ENCODE results near the gene CDK11B. TPM values are rescaled to one million over a fixed set of nuclear protein-coding genes. Genes with fewer than 3 reads are reported as not detected.

Gene CDK11B
- polyA plus RNA-seq, 1 experiment, result 6.3 TPM

DNA sequence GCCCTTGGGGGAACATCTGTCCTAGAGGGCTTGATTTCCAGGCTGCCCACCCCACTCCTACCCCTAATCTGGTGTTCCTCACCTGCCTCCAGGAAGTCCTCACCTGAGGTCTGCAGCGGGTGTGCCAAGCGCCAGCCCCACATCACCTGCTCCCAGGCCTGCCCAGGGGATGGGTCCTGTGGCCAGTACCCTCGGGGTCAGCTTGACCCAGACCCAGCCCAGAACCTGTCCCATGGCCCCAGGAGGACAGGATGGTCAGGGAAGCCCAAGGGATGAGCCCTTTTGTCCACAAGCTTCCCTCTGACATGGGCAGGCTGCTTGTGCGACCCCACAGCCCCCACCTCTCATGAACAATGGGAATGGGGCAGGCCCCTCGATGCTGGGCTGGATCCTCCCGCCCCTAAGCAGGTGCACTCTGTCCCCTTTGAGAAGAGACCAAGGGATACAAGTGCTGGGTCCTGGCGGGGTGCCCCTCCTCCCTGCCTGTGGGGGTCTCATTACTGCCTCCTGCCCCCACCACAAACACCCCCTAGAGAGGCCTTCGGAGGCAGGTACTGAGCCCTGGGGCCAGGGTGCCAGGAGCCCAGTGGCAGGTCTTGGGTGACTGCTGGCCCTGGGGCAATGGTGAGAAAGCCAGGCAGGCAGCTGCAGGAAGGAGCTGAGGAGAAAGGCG is 40.3 kb downstream of the CDK11B start:
- TF ChIP-seq, protein P1, sequence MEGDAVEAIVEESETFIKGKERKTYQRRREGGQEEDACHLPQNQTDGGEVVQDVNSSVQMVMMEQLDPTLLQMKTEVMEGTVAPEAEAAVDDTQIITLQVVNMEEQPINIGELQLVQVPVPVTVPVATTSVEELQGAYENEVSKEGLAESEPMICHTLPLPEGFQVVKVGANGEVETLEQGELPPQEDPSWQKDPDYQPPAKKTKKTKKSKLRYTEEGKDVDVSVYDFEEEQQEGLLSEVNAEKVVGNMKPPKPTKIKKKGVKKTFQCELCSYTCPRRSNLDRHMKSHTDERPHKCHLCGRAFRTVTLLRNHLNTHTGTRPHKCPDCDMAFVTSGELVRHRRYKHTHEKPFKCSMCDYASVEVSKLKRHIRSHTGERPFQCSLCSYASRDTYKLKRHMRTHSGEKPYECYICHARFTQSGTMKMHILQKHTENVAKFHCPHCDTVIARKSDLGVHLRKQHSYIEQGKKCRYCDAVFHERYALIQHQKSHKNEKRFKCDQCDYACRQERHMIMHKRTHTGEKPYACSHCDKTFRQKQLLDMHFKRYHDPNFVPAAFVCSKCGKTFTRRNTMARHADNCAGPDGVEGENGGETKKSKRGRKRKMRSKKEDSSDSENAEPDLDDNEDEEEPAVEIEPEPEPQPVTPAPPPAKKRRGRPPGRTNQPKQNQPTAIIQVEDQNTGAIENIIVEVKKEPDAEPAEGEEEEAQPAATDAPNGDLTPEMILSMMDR (IDR thresholded peaks at IDR 0.05; ENCODE audit: insufficient read depth, low read depth, low read length), result no peak
- peaks cover 11% of the 10 kb centered on the region for H3K36me3 ChIP-seq (ENCODE audit: control insufficient read depth, insufficient read depth, low read length)
- H3K27me3 ChIP-seq (ENCODE audit: control insufficient read depth, insufficient read depth, low read length), result no peaks in the 10 kb centered on the region
- ChIA-PET POLR2A (no interaction called here), CTCF (no interaction called here)
- no peak overlapping the region for H3K4me3 ChIP-seq (ENCODE audit: low read depth, low read length)
- DNase-seq (ENCODE audit: low read depth), result no peak

DNA sequence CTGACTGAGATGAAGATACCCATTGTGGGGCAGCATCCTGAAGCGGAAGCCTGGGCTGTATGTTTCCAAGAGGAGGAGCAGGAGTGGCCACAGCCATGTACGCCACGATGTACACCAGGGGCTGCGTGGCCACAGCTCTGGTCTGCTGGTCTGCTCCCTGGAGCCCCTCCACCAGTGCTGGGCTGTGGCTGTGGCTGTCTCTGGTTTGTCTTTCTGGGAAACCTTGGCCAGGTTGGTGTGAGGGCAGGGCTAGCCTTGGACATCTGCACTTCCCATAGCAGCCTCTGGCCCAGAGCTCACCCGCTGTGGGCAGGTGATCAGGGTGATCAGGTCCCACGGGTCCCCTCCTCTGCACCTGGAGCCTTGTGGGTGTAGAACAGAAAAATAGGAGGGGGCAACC is 40.9 kb downstream of the CDK11B start:
- Histone ChIP-seq H3K27me3 (ENCODE audit: control insufficient read depth, insufficient read depth, low read length) (no peaks in the 10 kb centered on the region), H3K4me3 (ENCODE audit: low read depth, low read length) (no peak overlapping the region), H3K36me3 (ENCODE audit: control insufficient read depth, insufficient read depth, low read length) (peaks cover 11% of the 10 kb centered on the region)
- no peak for DNase-seq (ENCODE audit: low read depth)
- ChIA-PET POLR2A (no interaction called here), CTCF (no interaction called here)
- TF ChIP-seq, protein P1 (IDR thresholded peaks at IDR 0.05; ENCODE audit: insufficient read depth, low read depth, low read length), result no peak

DNA sequence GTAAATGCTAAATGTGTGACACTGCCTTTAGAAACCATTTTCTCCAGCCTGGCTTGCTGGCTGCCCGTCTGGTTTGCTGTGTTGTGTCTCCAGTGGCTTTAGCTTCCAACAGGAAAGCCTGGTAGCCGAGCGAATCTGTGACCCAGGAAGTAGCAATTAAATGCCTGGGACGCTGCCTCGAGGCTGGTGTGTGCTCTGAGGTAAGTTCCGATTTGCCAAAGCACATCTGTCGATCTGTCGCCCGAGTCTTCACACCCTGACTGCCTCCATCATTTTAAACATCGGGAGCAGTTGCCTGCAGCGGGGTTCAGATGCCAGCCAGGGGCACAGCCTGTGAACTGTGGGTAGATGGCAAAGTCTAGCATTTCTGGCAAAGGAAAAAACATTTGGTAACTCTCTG is 41.3 kb downstream of the CDK11B start:
- POLR2A ChIA-PET, result no interaction called here
- no peaks in the 10 kb centered on the region for H3K27me3 ChIP-seq (ENCODE audit: control insufficient read depth, insufficient read depth, low read length)
- TF ChIP-seq, protein P1 (IDR thresholded peaks at IDR 0.05; ENCODE audit: insufficient read depth, low read depth, low read length), result no peak
- DNase-seq (ENCODE audit: low read depth), result no peak
- H3K4me3 ChIP-seq (ENCODE audit: low read depth, low read length), result no peak overlapping the region
- CTCF ChIA-PET, result no interaction called here
- H3K36me3 ChIP-seq (ENCODE audit: control insufficient read depth, insufficient read depth, low read length), result peaks cover 11% of the 10 kb centered on the region

DNA sequence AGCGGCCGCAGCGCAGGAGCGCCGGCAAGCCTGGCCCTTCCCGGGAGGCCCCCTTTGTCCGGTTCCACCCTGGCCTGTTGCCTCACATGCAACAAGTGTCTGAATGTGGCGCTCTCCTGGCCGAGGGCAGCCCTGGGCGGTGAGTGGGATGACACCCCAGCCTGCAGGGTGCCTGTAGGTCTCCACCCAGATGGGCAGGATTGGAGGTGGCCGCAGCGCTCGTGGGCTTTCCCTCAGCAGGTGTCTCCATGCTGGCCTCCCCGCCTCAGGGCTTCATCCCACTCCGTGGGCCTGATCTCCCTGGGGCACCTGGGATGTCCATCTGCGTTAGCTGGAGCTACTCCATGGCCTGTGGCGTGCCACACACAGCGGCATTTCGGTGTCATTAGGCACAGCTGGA is 42.0 kb downstream of the CDK11B start:
- ChIA-PET POLR2A (no interaction called here), CTCF (no interaction called here)
- Histone ChIP-seq H3K4me3 (ENCODE audit: low read depth, low read length) (peak overlapping the region; percentile 100), H3K36me3 (ENCODE audit: control insufficient read depth, insufficient read depth, low read length) (peaks cover 11% of the 10 kb centered on the region), H3K27me3 (ENCODE audit: control insufficient read depth, insufficient read depth, low read length) (no peaks in the 10 kb centered on the region)
- no peak for DNase-seq (ENCODE audit: low read depth)
- TF ChIP-seq, protein P1 (IDR thresholded peaks at IDR 0.05; ENCODE audit: insufficient read depth, low read depth, low read length), result no peak

DNA sequence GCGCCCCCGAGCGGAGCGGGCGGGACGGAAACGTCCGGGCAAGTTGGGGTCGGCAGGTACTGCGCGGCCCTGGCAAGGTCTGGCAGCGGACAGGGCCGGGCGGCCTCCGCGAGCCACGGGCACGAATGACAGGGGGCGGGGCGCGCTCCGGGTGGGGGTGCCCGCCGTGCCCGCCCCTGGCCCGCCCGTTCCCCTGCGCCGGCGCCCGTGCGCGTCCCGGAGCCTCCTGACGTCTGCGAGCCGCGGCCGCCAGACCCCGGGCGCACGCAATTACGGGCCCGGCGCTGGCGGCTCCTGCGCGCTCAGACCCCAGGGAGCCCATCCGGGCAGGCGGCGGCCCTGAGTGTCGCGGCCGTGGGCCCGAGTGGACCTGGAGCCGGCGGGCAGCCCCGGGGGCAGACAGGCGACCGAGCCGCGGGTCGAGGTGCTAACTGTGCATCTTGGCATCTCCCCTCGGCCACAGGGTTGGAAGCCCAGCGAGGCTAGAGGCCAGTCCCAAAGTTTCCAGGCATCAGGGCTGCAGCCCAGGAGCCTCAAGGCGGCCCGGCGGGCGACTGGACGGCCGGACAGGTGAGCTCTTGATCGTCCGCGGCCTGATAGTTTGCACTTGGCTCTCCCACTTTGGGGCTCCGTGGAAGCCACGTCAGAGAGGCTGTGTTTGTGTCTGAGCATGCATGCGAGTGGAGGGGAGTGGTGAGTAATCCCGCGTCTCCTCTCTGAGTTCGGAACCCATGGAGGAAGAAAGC is 42.6 kb downstream of the CDK11B start:
- Histone ChIP-seq H3K4me3 (ENCODE audit: low read depth, low read length) (peak overlapping the region; percentile 100), H3K36me3 (ENCODE audit: control insufficient read depth, insufficient read depth, low read length) (peaks cover 11% of the 10 kb centered on the region), H3K27me3 (ENCODE audit: control insufficient read depth, insufficient read depth, low read length) (no peaks in the 10 kb centered on the region)
- TF ChIP-seq, protein P1 (IDR thresholded peaks at IDR 0.05; ENCODE audit: insufficient read depth, low read depth, low read length), result no peak
- ChIA-PET POLR2A (no interaction called here), CTCF (interaction anchor here (3.4 kb wide), 1 partner anchor 13 kb away, joined by 13 read pairs; no protein-coding TSS in a partner anchor)
- no peak for DNase-seq (ENCODE audit: low read depth)

All from BJ (cell line).